ENCODE data around the gene SERPINB13.
"Not testable (repeated sequence)": the region's sequence is repeated elsewhere in the genome, so short reads cannot be mapped to it uniquely, and the experiment has no call there.

The SERPINB13 gene

GRCh38 chr18:63590966-63591695, 4.0 kb downstream of the SERPINB13 start:
- no peak for ATAC-seq

DNA sequence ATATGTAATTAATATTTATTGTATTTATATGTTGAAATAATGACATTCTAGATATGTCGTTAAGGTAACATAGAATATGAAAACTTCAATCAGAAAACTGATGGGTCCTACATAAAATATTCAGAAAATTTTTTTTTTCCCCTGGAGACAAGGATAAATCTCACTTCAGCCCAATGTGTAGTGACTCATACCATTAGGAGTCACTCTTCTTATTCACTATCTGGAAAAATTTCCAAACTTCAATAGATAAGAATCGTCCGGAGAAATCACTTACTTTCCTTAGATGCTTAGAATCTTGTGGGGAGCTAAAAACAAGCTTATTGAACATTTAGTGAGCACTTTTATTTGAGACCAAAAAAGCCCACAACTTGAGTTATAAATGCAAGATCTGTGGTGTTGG, 4.6 kb downstream of the SERPINB13 start:
- no peak for ATAC-seq

GRCh38 chr18:63592471-63592870, 5.3 kb downstream of the SERPINB13 start:
- no peak for ATAC-seq

DNA sequence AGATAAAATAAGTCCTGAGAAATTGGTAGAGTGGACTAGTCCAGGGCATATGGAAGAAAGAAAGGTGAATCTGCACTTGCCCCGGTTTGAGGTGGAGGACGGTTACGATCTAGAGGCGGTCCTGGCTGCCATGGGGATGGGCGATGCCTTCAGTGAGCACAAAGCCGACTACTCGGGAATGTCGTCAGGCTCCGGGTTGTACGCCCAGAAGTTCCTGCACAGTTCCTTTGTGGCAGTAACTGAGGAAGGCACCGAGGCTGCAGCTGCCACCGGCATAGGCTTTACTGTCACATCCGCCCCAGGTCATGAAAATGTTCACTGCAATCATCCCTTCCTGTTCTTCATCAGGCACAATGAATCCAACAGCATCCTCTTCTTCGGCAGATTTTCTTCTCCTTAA, 9.8 kb downstream of the SERPINB13 start:
- no peak for ATAC-seq

GRCh38 chr18:63603355-63603754, 16.2 kb downstream of the SERPINB13 start:
- no peak for ATAC-seq

DNA sequence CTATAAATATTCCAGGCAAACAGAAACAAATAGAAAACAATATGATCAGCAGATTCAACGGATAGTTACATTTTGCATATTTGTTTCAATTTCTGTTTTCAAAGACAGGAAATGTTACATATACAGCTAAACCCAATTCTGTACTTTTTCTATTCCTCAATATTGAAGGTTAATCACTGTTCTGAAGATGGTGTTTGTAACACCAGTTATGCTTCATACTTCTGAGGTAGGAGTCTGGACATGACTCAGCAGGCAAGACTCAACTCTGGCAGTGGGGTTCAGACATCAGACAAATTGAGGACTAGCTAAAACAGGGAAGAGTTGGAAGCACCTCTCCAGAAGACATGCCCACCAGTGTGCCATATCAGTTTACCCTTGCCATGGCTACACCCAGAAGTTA, 16.6 kb downstream of the SERPINB13 start:
- no peak for ATAC-seq

GRCh38 chr18:63604791-63605567, 17.8 kb downstream of the SERPINB13 start:
- ATAC-seq: no peak

DNA sequence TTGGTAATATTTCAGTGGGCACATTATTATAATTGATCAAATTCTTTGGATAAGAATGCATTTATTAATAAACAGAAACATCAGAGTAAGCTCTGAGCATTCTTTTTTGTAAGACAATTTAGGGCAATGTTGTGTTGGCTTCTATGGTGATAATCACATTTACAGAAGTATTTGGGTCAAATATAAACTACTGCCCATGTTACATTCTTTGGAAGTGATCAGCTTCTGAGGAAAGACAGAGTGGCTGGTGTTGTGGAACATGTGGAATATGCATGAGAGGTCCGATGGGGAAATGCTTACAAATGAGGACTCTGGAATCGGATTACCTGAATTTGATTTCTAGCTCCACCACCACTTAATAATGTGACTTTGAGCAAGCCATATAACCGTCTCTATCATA, 19.4 kb downstream of the SERPINB13 start:
- ATAC-seq: no peak

GRCh38 chr18:63613420-63613819, 26.3 kb downstream of the SERPINB13 start:
- ATAC-seq: no peak

DNA sequence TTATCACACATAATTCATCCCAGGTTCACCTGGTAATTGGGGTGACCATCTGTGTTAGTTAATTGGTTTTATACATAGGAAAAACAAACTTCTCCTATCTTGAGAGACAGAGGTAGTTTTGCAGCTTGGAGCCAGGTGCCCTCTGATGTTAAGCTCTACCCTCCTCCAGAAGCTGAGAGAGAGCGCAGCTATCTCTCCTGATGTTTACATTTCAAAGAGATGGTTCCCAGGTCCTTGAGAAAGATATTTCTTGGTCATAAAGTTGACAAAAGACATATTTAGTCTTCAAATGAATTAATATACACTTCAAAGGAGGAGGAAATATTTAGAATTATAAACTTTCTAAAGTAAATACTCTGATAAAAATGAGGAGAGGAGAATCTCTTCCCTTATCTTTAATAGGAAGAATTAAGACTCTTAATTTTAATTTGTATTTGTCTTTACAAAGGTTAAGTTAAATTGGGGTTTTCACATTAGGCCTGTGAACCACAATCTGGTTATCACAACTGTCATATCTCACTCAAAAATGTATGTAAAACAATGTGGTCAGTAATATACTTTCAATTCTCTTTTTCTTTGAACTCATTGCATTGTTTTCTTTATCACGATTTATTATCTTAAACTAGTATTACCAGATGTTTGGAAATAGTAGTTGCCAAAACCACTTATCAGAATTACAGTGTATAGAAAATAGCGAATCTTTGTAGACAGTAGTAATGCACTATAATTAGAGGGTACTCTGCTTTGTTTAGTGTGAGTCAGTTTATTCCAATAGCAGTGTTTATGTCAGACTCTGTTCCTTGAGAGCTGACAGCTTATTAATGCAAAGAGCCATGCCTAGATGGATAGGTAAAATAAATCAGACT, 30.1 kb downstream of the SERPINB13 start:
- ATAC-seq: no peak

DNA sequence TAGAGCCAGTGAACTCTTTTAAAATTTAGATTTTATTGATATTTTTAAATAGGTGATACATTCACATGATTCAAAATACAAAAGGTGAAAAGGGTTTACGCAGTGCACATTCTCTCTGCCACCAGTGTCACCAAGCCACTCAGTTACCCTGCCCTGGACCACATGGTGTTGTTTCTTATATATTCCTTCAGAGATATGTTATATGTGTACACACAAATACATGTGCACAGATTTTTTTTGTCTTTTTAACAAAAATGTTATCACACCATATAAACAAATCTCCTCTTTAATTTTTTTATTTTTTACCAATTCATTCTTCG, 30.7 kb downstream of the SERPINB13 start:
- no peak for ATAC-seq

- no peak for ATAC-seq
Measured at GRCh38 chr18:63619661-63620060, 32.5 kb downstream of the SERPINB13 start.

- ATAC-seq: no peak
Measured at GRCh38 chr18:63624863-63625262, 37.7 kb downstream of the SERPINB13 start.

DNA sequence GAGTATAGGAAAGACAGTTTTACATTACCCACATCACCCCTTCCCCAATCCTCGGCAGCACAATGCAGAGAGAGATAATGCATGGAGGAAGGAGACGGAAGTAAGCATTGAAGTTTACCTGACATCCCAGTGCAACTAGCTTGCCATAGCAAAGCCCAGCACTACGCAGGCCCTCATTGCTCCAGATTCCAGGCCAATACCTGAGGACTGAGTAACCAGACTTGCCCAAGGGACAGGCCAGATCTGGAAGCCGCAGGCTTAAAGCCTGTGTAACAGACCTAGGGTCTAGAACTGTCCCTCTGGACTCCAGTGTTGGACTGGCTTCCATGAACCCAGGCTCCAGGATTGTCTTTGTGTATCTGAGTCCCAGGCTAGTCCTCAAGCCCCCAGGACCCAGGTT, 39.3 kb downstream of the SERPINB13 start:
- ATAC-seq: no peak

- no peak for ATAC-seq
Measured at GRCh38 chr18:63627819-63628218, 40.7 kb downstream of the SERPINB13 start.

- no peak for ATAC-seq
Measured at GRCh38 chr18:63637703-63638102, 50.6 kb downstream of the SERPINB13 start.

DNA sequence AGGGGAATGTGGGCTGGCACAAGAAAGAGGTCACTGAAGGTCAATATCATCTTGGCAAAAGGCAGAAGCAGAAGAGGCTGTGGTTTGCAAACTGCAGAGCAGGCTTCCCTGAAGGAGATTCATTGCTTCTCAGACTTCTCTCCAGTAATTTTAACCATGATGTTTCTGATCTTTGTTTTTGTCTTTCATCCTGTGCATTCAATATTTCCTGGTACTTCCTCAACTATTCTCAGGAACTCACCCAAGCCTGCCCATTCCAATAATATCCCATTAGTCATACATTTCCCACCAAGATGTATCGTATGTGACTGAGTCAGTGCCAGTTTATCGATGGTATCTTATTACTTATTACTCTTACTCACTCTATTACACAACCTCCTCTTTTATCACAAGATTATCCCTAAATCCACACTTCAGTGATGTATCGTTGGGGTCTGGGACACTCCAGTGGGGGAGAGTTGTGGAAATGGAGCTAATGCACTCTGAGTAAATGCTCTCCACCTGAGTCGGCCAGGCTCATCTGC, 54.1 kb downstream of the SERPINB13 start:
- not testable (repeated sequence) for ATAC-seq

GRCh38 chr18:63642668-63643356, 55.7 kb downstream of the SERPINB13 start:
- ATAC-seq: not testable (repeated sequence)

GRCh38 chr18:63644142-63644541, 57.0 kb downstream of the SERPINB13 start, which contains the start of gene SERPINB4:
Gene SERPINB4 (minus strand): TSS chr18:63644256. CDS start chr18:63643577, 679 bp downstream.
- ATAC-seq: not testable (repeated sequence)

DNA sequence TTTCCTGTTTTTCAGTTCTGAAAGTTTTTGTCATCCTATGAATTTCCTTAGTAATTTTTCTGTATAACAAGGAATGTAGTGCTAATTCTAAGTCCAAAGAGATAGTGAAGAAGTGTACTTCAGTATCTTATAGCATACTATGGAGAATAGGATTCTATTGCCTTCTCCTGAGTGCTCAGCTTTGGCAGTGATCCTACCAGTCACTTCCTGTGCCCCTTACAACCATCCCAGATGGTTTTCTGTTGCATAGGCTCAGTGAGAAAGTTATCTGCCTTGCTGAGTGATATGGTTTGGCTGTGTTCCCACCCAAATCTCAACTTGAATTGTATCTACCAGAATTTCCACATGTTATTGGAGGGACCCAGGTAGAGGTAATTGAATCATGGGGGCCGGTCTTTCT, 57.6 kb downstream of the SERPINB13 start:
- not testable (repeated sequence) for ATAC-seq

DNA sequence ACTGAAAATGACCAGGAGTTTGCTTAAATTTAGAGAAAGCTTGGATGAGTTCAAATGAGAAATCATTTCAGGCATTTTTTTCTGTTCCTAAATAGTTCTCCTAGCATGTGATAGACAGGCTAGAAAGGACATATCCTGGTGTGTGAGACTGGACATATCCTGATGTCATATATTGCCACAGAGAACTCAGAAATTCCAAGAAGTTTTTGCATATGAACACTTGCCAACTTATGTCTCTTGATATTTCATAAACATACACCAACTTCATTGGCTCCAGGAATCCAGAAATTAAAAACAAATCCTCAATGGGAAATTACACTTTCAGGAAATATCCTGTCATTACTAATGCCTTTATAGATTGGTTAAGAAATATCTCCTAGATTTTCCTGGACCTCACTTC, 59.8 kb downstream of the SERPINB13 start:
- no peak for ATAC-seq

GRCh38 chr18:63648241-63648640, 61.1 kb downstream of the SERPINB13 start:
- no peak for ATAC-seq
